IPS-18c (cell line): Measurements from ENCODE around the gene TIMM44.
"Not testable (repeated sequence)": the region's sequence is repeated elsewhere in the genome, so short reads cannot be mapped to it uniquely, and the experiment has no call there.

Experiments
- H3K4me3 ChIP-seq: 2 replicates; pipeline ENCODE4 v1.7.0; 2013; ENCODE audit warnings: low read depth, mild to moderate bottlenecking, low read length, moderate library complexity; ENCODE audit not compliant: insufficient read depth
- H3K9me3 ChIP-seq: one replicate; pipeline ENCODE4 v1.6.1; 2013; ENCODE audit warnings: mild to moderate bottlenecking, low read length, moderate library complexity; ENCODE audit not compliant: control insufficient read depth, insufficient read depth

Gene TIMM44

GRCh38 chr19:7901337-7901736, 42.1 kb downstream of the TIMM44 start:
- no peaks in the 10 kb centered on the region for H3K9me3 ChIP-seq
- no peak overlapping the region for H3K4me3 ChIP-seq

- Histone ChIP-seq H3K4me3 (no peak overlapping the region), H3K9me3 (no peaks in the 10 kb centered on the region)
Measured at GRCh38 chr19:7900931-7901330, 42.5 kb downstream of the TIMM44 start.

- no peak overlapping the region for H3K4me3 ChIP-seq
- H3K9me3 ChIP-seq = no peaks in the 10 kb centered on the region
Measured at GRCh38 chr19:7900401-7900870, 43.0 kb downstream of the TIMM44 start.

GRCh38 chr19:7899751-7900378, 43.6 kb downstream of the TIMM44 start:
- H3K9me3 ChIP-seq = no peaks in the 10 kb centered on the region
- H3K4me3 ChIP-seq = no peak overlapping the region

- Histone ChIP-seq H3K4me3 (no peak overlapping the region), H3K9me3 (no peaks in the 10 kb centered on the region)
Measured at GRCh38 chr19:7898967-7899366, 44.5 kb downstream of the TIMM44 start.

GRCh38 chr19:7897292-7897691, 46.2 kb downstream of the TIMM44 start:
- Histone ChIP-seq H3K9me3 (no peaks in the 10 kb centered on the region), H3K4me3 (no peak overlapping the region)

GRCh38 chr19:7895565-7895964, 47.9 kb downstream of the TIMM44 start:
- no peak overlapping the region for H3K4me3 ChIP-seq
- no peaks in the 10 kb centered on the region for H3K9me3 ChIP-seq

- no peaks in the 10 kb centered on the region for H3K9me3 ChIP-seq
- H3K4me3 ChIP-seq = no peak overlapping the region
Measured at GRCh38 chr19:7894612-7895309, 48.7 kb downstream of the TIMM44 start.

- not testable (repeated sequence) for H3K9me3 ChIP-seq
Measured at GRCh38 chr19:7893362-7894101, 49.9 kb downstream of the TIMM44 start.

GRCh38 chr19:7888826-7889217, 54.6 kb downstream of the TIMM44 start:
- Histone ChIP-seq H3K9me3 (no peaks in the 10 kb centered on the region), H3K4me3 (peak overlapping the region; percentile 63)

More at GRCh38 chr19:7893362-7894101, 49.9 kb downstream of the TIMM44 start:
- H3K4me3 ChIP-seq = not testable (repeated sequence)

GRCh38 chr19:7888145-7888825, 55.2 kb downstream of the TIMM44 start, which contains the start of gene LRRC8E:
LRRC8E (plus strand) TSS chr19:7888510; CDS start chr19:7895604, 7,094 bp downstream.
- no peaks in the 10 kb centered on the region for H3K9me3 ChIP-seq
- H3K4me3 ChIP-seq = peak within 1 kb of the TSS; percentile 63

- Histone ChIP-seq H3K9me3 (no peaks in the 10 kb centered on the region), H3K4me3 (peak overlapping the region; percentile 63)
Measured at GRCh38 chr19:7887408-7888144, 55.9 kb downstream of the TIMM44 start.

- Histone ChIP-seq H3K4me3 (no peak overlapping the region), H3K9me3 (no peaks in the 10 kb centered on the region)
Measured at GRCh38 chr19:7885818-7886217, 57.6 kb downstream of the TIMM44 start.

- no peaks in the 10 kb centered on the region for H3K9me3 ChIP-seq
- no peak overlapping the region for H3K4me3 ChIP-seq
Measured at GRCh38 chr19:7883796-7884570, 59.5 kb downstream of the TIMM44 start.

- Histone ChIP-seq H3K4me3 (no peak overlapping the region), H3K9me3 (no peaks in the 10 kb centered on the region)
Measured at GRCh38 chr19:7883105-7883504, 60.4 kb downstream of the TIMM44 start.

GRCh38 chr19:7881910-7882309, 61.6 kb downstream of the TIMM44 start:
- Histone ChIP-seq H3K4me3 (no peak overlapping the region), H3K9me3 (no peaks in the 10 kb centered on the region)
